ENCODE results near the gene NTSR1.

Gene NTSR1

GRCh38 chr20:62801284-62802010 lies 92.8 kb downstream of the NTSR1 start:
- DNase-seq (ENCODE audit: low read depth, low spot score), result no peak

GRCh38 chr20:62802026-62802712 lies 93.5 kb downstream of the NTSR1 start:
- no peak for DNase-seq (ENCODE audit: low read depth, low spot score)

DNA sequence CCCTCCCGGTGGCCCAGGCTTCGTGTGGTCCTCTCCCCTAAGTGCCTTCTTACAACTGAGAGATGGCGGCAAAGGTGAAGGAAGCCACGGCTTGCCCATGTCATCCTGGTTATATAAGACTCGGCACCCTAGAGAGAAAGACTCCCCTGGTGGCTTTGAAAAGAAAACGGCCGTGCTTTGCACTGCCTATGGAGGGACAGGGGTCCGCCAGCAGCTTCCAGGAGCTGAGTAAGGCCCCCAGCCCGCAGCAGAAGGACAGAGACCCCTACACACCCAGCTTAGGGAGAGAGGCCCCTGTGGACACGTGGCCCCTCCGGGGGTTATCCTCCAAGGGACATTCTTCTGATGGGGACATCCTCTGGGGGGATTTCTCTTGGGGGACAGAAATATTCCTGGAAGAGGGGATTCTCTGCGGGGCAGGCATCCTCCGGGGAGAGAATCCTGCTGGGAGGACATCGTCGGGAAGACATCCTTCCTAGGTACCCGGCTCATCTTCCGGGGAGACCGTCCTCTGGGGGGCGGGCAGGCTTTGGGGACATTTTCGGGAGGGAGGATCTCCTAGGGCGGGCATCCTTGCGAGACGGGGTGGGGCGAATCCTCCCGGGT lies 95.5 kb downstream of the NTSR1 start:
- no peak for DNase-seq (ENCODE audit: low read depth, low spot score)

DNA sequence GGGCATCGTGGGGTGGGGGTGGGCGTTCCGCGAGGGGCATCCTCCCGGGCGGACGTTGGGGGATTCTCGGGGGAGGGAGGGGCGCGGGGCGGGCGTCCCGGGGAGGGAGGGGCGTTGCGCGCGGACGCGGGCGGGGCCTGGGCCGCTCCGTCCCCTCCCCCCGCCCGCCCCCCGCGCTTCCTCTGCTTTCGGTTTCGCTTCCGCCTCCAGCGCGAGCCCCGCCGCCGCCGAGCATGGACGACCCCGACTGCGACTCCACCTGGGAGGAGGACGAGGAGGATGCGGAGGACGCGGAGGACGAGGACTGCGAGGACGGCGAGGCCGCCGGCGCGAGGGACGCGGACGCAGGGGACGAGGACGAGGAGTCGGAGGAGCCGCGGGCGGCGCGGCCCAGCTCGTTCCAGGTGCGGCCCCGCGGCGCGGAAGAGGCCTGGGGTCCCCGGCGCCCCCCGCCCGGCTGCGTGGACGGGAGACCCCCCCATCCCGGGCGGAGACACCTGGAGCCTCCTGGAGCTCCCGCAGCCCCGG lies 96.1 kb downstream of the NTSR1 start, which contains the start of gene OGFR:
TSS of gene OGFR (plus strand) at position 209 of the 528 bp plus-strand sequence. CDS start at position 234, 25 bp downstream.
- DNase-seq (ENCODE audit: low read depth, low spot score), result no peak

DNA sequence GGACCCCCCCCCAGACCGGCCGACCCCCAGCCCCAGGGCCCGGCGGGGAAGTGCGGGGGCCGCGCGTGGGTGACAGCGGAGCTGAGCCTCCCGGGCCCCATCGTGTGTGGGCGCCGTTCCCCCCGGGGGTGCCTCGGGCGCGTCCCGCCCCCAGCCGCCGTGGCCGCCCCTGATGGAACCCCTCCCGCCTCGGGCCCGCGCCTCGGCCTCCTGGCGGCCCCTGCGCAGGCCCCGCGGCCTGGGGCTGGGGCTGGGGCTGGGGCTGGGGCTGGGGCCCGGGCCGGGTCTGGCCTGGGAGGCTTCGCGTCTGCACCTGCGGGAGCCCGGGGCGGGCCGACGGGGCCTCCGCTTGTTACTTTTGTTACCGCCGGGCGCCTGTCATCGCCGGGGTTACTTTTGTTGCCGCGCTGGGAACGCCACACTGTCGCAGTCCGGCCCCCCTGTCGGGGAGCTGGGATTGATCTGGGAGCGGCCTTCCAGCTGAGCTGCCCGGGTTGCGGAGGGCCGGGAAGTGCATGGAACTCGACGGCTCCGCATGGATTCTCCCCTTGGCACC lies 96.6 kb downstream of the NTSR1 start:
- no peak for DNase-seq (ENCODE audit: low read depth, low spot score)

DNA sequence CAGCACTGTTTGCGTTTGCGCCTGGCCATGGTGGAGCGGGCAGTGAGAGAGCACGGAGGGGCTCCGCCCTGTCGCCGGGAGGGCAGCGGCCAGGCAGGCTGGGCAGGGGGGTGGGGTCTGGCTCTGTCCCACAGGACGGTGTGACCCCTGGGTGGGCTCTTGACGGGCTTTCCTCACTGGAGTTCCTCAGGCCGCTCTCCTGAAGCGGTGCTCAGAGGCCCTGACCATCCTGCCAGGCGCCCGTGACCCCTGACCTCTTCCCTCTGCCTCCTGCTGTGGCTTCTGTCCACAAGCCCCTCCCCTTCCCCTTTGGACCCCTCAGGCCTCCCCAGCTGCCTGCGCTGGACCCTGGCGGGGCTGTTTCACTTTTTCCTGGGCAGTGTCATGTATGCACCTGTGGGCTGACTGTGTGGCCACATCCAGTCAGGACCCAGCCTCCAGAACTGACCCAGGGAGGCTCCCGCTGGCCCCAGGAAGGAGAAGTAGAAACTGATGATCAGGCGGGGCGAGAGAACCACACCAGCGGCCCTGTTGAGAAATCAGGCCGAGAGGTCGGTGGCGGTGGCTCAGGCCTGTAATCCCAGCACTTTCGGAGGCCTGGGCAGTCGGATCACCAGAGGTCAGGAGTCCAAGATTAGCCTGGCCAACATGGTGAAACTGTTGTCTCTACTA lies 97.2 kb downstream of the NTSR1 start:
- DNase-seq (ENCODE audit: low read depth, low spot score), result peak; percentile 65

DNA sequence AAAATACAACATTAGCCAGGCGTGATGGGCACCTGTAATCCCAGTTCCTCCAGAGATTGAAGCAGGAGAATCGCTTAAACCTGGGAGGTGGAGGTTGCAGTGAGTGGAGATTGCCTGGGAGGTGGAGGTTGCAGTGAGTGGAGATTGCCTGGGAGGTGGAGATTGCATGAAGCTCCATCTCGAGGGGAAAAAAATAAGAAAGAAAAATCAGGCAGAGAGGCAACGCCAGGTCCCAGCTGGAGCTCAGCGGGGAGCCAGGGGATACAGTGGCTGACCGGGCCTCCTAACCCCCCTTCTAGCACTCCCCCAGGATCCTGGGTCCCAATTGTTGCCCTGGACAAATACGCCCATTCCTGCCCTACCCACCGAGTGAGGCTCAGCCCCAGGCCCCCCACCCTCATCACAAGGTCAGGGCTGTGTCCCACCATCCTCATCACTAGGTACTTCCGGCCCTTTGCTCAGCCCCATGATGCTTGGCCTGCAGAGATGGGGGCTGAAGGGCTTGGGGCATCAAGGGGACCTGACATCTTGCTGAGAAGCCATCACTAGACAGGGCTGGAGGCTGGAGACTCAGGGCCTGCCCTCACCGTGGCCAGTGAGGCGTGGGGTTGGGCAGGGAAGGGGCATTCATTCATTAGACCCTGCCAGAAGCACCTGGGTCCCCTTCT lies 97.9 kb downstream of the NTSR1 start:
- no peak for DNase-seq (ENCODE audit: low read depth, low spot score)

- no peak for DNase-seq (ENCODE audit: low read depth, low spot score)
Measured at GRCh38 chr20:62807444-62808210, 99.0 kb downstream of the NTSR1 start.

DNA sequence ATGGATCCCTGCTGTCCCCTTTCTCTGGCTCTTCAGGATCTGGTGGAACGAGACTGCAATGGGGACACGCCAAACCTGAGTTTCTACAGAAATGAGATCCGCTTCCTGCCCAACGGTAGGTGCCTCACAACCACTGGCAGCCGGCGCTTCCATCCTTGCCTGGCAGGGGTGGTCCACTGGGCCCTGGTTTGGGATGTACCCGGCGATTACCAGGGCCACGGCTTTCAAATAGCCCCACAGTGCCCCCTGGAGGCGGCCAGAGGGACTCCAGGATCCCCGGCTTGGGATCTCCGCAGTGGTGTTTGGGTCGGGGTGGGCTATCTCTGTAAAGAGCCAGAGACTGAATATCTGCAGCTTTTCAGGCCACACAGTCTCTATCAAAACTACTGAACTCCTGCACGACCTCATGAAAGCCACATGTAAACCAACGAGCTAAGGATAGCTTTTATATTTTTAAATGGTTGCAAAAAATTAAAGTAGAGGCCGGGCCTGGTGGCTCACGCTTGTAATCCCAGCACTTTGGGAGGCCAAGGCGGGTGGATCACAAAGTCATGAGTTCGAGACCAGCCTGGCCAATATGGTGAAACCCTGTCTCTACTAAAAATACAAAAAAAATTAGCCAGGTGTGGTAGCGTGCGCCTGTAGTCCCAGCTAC lies 99.7 kb downstream of the NTSR1 start:
- peak; percentile 85 for DNase-seq (ENCODE audit: low read depth, low spot score)

DNA sequence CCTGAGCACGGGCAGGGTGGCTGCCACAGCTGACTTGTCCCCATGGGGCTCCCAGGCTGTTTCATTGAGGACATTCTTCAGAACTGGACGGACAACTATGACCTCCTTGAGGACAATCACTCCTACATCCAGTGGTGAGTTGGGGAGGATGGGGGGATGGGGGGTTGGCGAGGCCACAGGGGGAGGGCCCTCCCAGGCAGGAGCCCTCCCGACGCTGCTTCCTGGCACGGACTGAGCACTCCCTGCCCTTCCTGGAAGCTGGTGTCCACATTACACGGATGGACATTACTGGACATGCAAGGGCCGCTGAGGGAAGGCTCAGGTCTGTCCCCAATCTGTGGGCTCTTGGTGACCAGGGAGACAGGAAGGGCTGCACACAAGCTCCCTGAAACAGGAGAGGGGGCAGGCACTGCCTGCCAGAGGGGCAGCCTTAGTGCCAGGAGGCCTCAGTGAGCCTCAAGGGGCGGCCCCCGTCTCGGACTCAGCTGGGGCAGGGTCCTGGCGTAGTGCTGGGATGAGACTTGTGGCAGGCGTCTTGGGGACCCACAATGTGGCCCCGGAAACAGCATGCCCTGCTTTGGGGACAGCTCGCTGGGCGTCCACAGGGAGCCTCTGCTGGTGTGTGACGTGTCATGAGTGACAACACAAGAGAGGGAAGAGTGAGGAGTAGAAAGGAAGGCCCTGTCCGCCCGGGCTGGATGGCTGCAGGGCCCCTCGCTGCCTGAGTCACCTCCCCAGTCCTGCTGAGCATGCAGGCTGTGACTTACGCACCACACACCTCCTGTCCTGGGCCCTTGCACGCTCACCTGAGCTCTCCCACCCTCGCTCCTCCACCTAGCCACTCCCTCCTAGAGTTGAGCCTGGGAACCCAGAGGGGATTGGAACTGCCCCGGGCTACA lies 101.1 kb downstream of the NTSR1 start:
- no peak for DNase-seq (ENCODE audit: low read depth, low spot score)

- DNase-seq (ENCODE audit: low read depth, low spot score), result no peak
Measured at GRCh38 chr20:62811320-62811719, 102.7 kb downstream of the NTSR1 start.

DNA sequence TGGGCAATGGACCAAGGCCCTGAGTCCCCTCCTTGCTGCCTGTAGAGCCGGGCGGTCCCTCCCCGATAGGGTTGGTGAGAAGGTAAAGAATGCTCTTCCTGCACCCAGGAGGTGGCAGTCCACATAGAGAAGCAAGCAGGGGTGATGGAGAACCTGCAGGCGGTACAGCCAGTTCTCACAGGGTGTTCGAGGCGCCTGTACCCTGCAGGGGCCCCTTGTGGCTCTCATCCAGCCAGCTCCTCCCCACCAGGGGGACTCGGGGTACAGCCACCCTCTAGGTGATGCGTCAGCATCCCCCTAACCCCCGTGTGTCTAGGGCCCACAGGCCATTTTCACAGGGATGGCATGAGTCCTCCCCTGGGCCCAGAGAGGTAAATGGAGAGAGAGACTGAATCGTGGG lies 103.1 kb downstream of the NTSR1 start:
- no peak for DNase-seq (ENCODE audit: low read depth, low spot score)

Measured in ELF-1 (cell line).